Upper lobe of left lung (tissue), 4 donors: ENCODE measurements around the gene CRELD2.

Source experiments
- EP300 ChIP-seq, 4 donors: sonication (generic); formaldehyde crosslinking; IDR thresholded peaks; one replicate each; pipeline ENCODE4 v1.5.1; 2017; ENCODE audit warnings: antibody characterized with exemption in 4 of 4, control low read depth in 2 of 4
- POLR2A ChIP-seq, 4 donors: fragments of 450-650 bp; IDR thresholded peaks; one replicate each; pipeline ENCODE4 v1.5.1; 2016 to 2017; ENCODE audit warnings: antibody characterized with exemption in 4 of 4, mild to moderate bottlenecking in 2 of 4
- TF ChIP-seq, protein P1 (sequence below), 6 experiments: fragments of 450-650 bp in 4 of 6; fragments of 200-600 bp in 2 of 6; sonication (generic) in 2 of 6; IDR thresholded peaks; one replicate each; pipeline ENCODE4 v1.5.1; 2016 to 2019; ENCODE audit warnings: antibody characterized with exemption in 6 of 6

DNA sequence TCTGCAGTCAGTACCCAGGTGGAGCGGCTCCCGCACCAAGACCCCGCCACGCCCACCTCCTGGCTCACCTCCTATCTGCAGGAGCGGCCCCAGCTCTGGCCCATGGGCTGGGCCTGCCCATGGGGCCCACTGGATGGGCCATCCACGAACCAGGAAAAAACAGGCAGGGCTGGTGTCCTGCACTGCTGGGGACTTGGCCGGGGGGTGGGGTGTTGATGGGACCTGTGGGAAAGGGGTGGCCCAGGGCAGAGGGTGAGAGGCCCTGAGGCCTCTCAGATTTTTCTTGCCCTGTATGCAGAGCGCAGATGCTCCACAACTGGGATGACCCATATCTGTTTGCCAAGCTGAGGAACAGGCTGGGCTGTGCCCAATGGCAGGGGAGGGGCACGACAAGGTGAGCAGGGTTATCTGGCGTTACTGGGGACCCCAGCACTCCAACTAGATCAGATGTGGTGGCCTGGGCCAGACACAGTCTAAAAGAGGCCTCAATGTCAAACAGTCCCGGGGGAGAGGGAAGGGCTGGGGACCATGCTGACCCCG lies 39.5 kb downstream of the CRELD2 start:
- TF ChIP-seq, protein P1, sequence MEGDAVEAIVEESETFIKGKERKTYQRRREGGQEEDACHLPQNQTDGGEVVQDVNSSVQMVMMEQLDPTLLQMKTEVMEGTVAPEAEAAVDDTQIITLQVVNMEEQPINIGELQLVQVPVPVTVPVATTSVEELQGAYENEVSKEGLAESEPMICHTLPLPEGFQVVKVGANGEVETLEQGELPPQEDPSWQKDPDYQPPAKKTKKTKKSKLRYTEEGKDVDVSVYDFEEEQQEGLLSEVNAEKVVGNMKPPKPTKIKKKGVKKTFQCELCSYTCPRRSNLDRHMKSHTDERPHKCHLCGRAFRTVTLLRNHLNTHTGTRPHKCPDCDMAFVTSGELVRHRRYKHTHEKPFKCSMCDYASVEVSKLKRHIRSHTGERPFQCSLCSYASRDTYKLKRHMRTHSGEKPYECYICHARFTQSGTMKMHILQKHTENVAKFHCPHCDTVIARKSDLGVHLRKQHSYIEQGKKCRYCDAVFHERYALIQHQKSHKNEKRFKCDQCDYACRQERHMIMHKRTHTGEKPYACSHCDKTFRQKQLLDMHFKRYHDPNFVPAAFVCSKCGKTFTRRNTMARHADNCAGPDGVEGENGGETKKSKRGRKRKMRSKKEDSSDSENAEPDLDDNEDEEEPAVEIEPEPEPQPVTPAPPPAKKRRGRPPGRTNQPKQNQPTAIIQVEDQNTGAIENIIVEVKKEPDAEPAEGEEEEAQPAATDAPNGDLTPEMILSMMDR (IDR thresholded peaks at IDR 0.05) = no peak
- TF ChIP-seq EP300 (IDR thresholded peaks at IDR 0.05) (no peak), POLR2A (IDR thresholded peaks at IDR 0.05) (no peak)
